HG02642 (cell line): ENCODE data around the gene TPI1.
A peak's percentile ranks its signal among the peaks of the same experiment; 100 is the strongest.

Source experiments
- ATAC-seq: cut with Tn5 transposase; IDR thresholded peaks from one replicate; pipeline ENCODE4 v1.9.1; 2021; ENCODE audit warnings: mild to moderate bottlenecking; ENCODE audit not compliant: unreplicated experiment, poor library complexity

The TPI1 gene

DNA sequence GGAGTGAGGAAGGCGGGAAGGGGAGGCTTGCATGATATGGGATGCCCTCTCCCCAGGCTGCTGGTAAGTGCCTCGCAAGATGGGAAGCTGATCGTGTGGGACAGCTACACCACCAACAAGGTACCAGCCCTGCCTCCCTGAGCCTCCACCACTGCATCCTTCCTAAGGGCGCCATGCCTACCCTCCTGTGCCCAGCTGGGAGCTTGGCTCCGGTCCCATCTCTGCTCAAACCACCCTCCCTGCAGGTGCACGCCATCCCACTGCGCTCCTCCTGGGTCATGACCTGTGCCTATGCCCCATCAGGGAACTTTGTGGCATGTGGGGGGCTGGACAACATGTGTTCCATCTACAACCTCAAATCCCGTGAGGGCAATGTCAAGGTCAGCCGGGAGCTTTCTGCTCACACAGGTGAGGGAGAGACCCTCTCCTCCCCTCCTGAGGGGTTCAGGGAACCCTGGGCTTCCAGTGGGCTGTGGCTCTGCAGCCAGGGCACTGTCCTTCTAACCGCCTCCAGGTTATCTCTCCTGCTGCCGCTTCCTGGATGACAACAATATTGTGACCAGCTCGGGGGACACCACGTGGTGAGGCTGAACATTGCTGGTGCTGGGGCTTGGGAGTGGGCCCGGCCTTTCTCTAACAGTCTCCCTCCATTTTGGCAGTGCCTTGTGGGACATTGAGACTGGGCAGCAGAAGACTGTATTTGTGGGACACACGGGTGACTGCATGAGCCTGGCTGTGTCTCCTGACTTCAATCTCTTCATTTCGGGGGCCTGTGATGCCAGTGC lies 24.0 kb upstream of the TPI1 start:
- no peak for ATAC-seq

DNA sequence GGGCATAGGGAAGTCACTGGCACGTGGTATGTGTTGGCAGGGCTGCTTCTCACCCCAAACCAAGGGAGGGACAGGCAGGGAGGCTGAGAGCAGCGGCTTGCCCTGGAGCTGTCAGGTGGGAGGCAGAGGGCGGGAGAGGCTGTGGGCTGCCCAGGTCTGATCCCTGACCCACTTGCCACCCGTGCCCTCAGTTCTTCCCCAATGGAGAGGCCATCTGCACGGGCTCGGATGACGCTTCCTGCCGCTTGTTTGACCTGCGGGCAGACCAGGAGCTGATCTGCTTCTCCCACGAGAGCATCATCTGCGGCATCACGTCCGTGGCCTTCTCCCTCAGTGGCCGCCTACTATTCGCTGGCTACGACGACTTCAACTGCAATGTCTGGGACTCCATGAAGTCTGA lies 21.9 kb upstream of the TPI1 start:
- no peak for ATAC-seq

DNA sequence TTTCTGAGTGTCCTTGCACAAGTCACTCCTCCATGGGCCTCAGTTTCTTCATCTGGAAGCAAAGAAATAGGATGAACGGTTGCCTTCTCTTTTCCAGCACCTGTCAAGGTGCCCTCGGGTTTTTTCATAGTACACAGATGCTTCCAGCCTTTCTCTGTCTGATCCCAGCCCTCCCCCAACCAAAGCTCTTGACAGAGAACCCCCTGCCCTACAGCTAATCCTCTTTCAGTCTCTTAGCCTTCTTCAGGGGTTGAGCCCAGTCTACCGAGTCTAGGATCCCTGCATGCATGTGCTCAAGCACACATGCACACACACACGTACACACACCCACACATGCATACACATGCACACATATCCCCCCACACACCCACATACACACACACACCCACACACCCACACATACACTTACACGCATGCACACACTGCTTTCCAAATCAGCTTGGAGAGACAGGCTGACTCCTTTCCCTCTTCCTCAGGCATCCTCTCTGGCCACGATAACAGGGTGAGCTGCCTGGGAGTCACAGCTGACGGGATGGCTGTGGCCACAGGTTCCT lies 20.9 kb upstream of the TPI1 start:
- no peak for ATAC-seq

- no peak for ATAC-seq
Observed at GRCh38 chr12:6847676-6848075, 19.7 kb upstream of the TPI1 start.

DNA sequence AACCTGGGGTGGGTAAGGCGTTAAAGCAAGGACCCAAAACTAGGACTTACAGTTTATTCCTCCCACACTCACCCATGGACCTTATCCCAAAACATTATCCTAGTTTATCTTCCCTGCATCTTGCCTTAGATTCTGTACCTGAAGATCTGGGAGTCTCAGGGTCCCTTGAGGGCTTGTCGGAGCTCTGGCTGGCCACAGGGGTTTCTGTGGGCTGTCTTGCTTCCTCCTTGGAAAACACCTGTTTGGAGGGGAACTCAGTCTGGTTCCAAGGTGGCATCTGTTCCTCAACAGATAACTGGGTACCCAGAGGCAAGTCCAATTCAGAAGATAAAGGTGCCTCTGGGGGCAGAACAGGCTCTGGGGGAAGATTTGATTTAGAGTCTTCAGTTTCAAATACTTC lies 17.9 kb upstream of the TPI1 start:
- no peak for ATAC-seq

- ATAC-seq = no peak
Observed at GRCh38 chr12:6849976-6850560, 17.3 kb upstream of the TPI1 start.

- no peak for ATAC-seq
Observed at GRCh38 chr12:6850796-6851152, 16.6 kb upstream of the TPI1 start.

DNA sequence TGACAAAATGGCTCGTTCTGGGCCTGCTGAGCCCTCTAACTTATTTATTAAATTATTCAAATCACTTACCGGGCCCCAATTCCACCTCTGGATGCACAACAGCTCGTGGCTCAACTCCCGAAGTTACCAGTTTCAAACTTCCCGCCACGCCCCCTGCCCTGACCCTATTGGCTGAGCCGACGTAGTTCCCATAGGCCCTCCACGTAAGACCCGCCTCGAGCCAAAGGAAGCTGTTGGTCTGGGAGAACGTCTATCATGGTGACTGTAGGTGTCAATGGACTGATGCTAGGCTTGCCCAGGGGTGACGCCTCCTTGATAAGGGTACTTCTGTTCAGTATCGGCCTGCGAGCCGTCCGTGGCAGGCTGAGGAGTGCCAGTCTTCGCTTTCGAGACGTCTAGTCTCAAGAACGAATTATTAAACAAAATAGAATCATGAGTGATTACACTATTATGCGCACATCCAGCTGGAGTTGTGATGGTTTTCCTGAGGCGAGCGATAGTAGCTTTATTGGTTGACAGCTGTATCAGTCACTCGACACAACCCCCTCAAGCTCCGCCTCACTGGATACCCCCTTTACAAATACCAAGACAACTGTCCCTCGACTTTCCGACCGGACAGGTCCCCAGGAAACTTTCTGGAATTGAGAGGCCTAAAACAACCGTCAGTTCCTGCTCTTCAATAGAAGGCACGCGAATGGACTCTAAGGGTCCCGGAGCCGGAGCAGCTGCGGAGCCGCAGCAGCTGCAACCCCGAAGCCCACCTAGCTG lies 16.0 kb upstream of the TPI1 start, which contains the start of gene CDCA3:
Gene CDCA3 (minus strand): TSS at position 134 of the 768 bp plus-strand sequence. CDS start 334 bp downstream, outside the sequence.
- ATAC-seq = peak; percentile 56

GRCh38 chr12:6851921-6852650 lies 15.2 kb upstream of the TPI1 start, which contains the start of gene USP5:
Gene USP5 (plus strand): TSS chr12:6852150. CDS start chr12:6852180, 30 bp downstream.
- ATAC-seq = peak; percentile 72

GRCh38 chr12:6852651-6853354 lies 14.5 kb upstream of the TPI1 start:
- ATAC-seq = no peak

DNA sequence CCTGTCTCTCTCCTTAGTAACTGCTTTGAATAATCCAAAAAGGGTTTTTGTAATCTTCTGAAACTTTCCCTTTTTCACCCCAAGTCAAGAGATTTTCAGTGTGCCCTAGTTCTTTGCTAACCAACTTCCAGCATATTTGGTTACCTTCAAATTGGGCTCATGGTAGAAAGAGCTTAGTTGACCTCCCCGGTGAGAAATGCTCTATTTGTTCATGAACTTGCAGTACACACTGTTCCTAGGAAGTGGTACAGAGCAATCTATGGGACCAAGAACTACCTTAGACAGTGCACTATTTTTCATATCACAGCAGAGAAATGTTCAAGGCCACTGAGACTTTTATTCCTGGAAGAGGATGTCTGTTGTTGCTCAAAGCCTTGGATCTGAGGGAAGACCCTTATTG lies 13.7 kb upstream of the TPI1 start:
- no peak for ATAC-seq

GRCh38 chr12:6854036-6854435 lies 13.3 kb upstream of the TPI1 start:
- ATAC-seq = no peak

- no peak for ATAC-seq
Observed at GRCh38 chr12:6855322-6855721, 12.0 kb upstream of the TPI1 start.

GRCh38 chr12:6858799-6859198 lies 8.5 kb upstream of the TPI1 start:
- no peak for ATAC-seq

DNA sequence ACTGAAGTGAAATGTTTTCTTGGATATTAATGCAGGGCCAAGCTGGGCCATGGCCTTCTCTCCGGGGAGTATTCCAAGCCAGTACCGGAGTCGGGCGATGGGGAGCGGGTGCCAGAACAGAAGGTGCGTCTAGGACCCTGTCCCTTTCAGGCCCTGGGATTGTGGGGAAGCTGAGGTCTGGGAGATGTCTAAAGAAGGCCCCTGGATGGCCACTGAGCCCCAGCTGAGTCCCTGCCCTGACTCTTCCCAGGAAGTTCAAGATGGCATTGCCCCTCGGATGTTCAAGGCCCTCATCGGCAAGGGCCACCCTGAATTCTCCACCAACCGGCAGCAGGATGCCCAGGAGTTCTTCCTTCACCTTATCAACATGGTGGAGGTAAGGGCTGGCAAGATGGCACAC lies 7.2 kb upstream of the TPI1 start:
- no peak for ATAC-seq

DNA sequence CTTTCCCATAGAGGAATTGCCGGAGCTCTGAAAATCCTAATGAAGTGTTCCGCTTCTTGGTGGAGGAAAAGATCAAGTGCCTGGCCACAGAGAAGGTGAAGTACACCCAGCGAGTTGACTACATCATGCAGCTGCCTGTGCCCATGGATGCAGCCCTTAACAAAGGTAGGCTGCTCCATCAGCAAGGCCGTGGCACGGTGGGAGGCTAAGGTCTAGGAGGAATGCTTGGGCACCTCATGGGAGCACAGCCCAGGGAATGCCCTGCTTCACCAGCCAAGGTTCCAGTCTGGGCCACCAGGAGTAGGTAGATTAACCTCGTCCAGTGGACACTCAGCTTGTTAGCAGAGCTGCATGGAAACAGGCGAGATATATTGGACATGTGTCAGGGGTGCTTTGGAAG lies 6.4 kb upstream of the TPI1 start:
- ATAC-seq = no peak

- no peak for ATAC-seq
Observed at GRCh38 chr12:6861391-6861790, 5.9 kb upstream of the TPI1 start.

DNA sequence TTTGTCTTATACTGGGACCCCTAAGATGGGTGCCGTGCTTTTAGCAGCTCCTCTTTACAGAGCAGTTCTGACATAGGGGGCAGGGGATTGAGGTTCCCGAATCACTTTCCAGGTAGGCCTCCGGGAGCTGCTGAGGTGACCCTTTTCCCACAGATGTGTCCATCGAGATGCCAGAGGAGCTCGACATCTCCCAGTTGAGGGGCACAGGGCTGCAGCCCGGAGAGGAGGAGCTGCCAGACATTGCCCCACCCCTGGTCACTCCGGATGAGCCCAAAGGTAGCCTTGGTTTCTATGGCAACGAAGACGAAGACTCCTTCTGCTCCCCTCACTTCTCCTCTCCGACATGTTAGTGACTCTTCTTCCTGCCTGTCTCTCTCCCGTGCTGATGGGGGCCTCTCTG lies 4.3 kb upstream of the TPI1 start:
- ATAC-seq = no peak

DNA sequence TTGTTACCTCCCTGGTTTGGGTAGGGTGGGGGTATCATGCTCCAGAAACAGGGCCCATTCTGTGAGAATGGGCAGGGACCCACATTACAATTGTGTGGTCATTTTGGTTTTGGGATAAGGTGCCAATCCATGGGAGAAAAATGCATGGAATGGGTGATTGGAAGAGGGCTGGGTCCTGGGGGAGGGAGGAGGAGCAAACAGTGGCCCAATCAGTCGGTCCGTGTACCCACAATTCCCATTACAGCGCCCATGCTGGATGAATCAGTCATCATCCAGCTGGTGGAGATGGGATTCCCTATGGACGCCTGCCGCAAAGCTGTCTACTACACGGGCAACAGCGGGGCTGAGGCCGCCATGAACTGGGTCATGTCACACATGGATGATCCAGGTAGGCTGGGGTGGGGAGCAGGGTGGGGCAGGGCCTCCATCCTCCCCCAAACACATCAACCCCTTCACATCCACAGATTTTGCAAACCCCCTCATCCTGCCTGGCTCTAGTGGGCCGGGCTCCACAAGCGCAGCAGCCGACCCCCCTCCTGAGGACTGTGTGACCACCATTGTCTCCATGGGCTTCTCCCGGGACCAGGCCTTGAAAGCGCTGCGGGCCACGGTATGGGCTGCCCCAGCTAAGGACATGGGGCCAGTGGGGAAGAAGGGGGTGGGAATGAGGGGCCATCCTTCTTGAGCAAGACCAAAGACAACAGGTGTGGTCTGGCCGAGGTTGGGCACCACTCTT lies 3.6 kb upstream of the TPI1 start:
- no peak for ATAC-seq
